SK-N-MC (cell line): ENCODE data around the gene DLK2.

Experiments used
- DNase-seq: peaks from one replicate; pipeline ENCODE4 v3.0.0-alpha.2; 2011; ENCODE audit warnings: low read depth, low spot score
- H3K27ac ChIP-seq: fragments of 200-600 bp; sonication (generic); 2 replicates; pipeline ENCODE4 v1.5.1; 2016; ENCODE audit warnings: mixed run types
- H3K36me3 ChIP-seq: fragments of 200-600 bp; sonication (generic); 2 replicates; pipeline ENCODE4 v1.6.1; 2017; ENCODE audit warnings: antibody characterized with exemption, low read length, mixed read lengths; ENCODE audit not compliant: insufficient read depth
- H3K4me3 ChIP-seq: fragments of 200-600 bp; sonication (generic); 2 replicates; pipeline ENCODE4 v1.5.1; 2016
- H3K9ac ChIP-seq: fragments of 200-600 bp; sonication (generic); 2 replicates; pipeline ENCODE4 v1.8.0; 2017; ENCODE audit warnings: mixed run types, mixed read lengths; ENCODE audit not compliant: insufficient read length
- H3K9me3 ChIP-seq: fragments of 200-600 bp; sonication (generic); 2 replicates; pipeline ENCODE4 v1.6.1; 2017; ENCODE audit warnings: low read depth, mild to moderate bottlenecking, antibody characterized with exemption, low read length, moderate library complexity, mixed read lengths
- EZH2 ChIP-seq: fragments of 200-600 bp; sonication (generic); IDR thresholded peaks from one replicate; pipeline ENCODE4 v1.6.1; 2017; ENCODE audit warnings: antibody characterized with exemption
- FOXP2 ChIP-seq: optimal IDR thresholded peaks from 2 replicates; pipeline ENCODE3; 2011; ENCODE audit warnings: mild to moderate bottlenecking, moderate library complexity; ENCODE audit not compliant: insufficient read depth; ENCODE audit errors: extremely low read length, control extremely low read depth
- POLR2AphosphoS5 ChIP-seq: IDR thresholded peaks from 2 replicates; pipeline ENCODE4 v1.6.1; 2012; ENCODE audit warnings: mild to moderate bottlenecking, low read depth, low read length, borderline replicate concordance

The DLK2 gene

DNA sequence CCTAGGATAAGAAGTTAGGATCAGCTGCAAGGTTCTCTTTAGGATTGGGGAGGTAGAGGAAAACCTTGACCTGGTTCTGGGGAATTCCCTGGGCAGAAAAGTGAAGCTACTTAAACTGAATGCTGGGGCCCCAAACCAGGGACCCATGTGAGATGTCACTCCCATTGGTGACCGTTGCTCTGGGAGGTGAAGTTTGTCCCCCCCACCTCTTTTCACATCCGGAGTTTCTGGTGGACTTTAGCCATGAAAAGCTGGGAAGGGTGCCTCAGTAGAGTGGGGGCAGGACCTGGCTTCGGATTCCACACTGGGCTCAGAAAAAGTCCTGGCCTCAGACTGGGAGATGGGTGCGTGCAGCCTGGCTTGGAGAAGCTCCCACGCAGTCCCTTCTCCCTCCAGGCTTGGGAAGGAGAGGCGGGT is 35.2 kb upstream of the DLK2 start:
- Histone ChIP-seq H3K36me3 (no peaks in the 10 kb centered on the region), H3K27ac (no peak overlapping the region), H3K4me3 (no peak overlapping the region), H3K9me3 (no peaks in the 10 kb centered on the region), H3K9ac (no peak overlapping the region)
- TF ChIP-seq FOXP2 (no peak), EZH2 (no peak), POLR2AphosphoS5 (no peak)
- no peak for DNase-seq

DNA sequence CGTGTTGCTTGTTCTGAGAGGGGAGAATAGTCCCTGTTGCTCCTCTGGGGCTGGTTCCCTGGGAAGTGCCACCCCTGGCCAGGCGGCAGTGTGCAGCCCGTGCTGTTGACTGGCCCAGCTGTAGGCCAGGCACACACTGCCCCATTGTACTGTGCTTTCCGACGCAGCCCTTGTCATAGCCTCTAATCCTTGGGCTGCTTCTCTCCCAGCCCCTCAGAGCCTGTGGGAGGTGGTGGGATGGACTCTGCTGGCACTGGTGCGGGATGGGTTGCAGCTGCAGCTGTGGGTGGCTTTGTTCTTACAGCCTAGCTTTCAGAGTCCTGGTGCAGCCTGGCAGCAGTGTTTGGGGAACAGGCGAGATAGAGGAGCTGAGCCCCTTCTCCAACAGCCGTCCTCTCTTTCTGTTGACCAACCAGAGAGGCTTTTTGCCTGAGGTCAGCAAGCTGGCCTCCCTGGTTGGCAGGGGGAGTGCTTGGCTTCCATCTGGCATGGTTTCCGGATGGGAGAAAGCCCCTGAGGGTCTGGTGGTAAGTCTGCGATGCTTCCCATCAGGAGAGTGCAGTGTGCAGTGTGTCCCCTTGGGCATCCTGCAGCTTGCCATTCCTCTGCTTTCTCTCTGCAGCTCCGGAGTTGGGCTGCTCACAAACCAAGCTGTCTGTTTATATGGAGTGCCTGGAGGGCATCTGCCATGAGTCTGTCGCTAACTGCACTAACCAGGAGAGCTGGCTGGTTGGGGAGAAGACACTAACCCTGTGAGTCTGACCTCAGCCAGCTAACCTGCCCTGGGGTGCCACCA is 34.1 kb upstream of the DLK2 start:
- no peak for DNase-seq
- no peak for TF ChIP-seq FOXP2
- no peak for TF ChIP-seq EZH2
- no peak for TF ChIP-seq POLR2AphosphoS5
- H3K36me3 ChIP-seq = no peaks in the 10 kb centered on the region
- no peaks in the 10 kb centered on the region for H3K9me3 ChIP-seq
- H3K4me3 ChIP-seq = no peak overlapping the region
- H3K9ac ChIP-seq = no peak overlapping the region
- no peak overlapping the region for H3K27ac ChIP-seq

DNA sequence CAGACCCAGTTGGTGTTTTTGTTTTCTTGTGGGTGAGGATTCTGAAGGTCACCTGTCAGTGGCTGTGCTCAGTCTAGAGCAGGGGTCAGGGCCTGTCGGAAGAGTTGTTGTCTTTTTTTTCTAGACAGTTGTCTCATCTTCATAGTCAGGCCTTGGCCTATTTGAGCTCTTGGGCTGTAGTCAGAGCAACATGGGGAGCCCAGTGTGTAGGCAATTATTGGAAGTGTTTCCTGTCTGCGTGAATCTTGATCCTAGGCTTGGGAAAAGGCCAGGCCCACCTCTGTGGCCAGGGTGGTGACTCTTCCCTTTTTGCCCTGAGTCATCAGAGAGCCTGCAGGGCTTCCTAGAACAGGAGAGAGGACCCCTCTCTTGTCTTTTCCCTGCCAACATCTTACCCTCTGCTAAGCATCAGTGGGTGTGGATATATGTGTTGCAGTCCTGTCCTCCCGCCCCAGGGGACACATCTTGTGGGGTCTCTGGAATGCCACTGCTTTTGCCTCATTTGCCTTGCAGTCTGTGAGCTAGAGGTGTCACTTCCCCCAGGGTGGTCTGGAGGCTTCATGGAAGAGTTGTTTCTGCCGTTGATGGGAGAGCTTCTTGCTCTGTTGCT is 33.4 kb upstream of the DLK2 start:
- no peak overlapping the region for H3K9ac ChIP-seq
- no peak for TF ChIP-seq FOXP2
- no peak for TF ChIP-seq EZH2
- TF ChIP-seq POLR2AphosphoS5 = no peak
- H3K4me3 ChIP-seq = no peak overlapping the region
- no peak overlapping the region for H3K27ac ChIP-seq
- no peaks in the 10 kb centered on the region for H3K9me3 ChIP-seq
- H3K36me3 ChIP-seq = no peaks in the 10 kb centered on the region
- DNase-seq = no peak

DNA sequence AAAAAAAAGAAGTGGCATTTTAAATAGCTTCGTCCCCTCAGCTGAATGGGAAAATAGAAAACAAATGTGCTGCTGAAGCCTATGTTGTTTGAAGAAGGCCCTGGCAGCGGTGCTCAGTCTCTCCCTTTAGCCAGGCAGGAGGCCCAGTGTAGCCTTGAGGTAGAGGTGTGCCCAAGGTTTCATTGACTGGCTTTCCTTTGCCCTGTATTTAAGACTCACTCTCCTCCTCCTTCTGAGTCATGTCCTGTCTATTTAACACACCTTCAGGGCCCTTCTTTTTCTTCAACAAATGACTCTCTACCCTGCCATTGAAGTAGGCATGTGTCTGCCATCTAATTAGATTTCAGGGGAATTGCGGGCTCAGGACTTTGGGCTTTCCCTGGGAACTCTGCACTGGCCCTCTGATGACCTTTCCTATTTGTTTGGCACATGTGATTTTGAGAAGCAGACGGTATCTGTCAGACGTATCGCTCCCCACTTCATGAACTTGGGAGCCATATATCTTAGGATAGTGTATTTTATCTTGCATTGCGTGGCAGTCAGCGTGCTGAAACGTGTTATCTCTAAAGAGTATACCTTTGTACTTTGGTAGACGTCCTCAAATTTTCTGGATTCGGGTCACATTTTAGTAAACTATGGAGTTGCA is 26.4 kb upstream of the DLK2 start:
- Histone ChIP-seq H3K27ac (no peak overlapping the region), H3K9me3 (no peaks in the 10 kb centered on the region), H3K4me3 (no peak overlapping the region), H3K9ac (no peak overlapping the region), H3K36me3 (no peaks in the 10 kb centered on the region)
- DNase-seq = no peak
- no peak for TF ChIP-seq FOXP2
- no peak for TF ChIP-seq EZH2
- TF ChIP-seq POLR2AphosphoS5 = no peak

- H3K36me3 ChIP-seq = no peaks in the 10 kb centered on the region
- H3K9ac ChIP-seq = no peak overlapping the region
- TF ChIP-seq EZH2 (no peak), POLR2AphosphoS5 (no peak), FOXP2 (no peak)
- DNase-seq = no peak
- H3K4me3 ChIP-seq = no peak overlapping the region
- H3K9me3 ChIP-seq = no peaks in the 10 kb centered on the region
- H3K27ac ChIP-seq = no peak overlapping the region
These were observed 25.7 kb upstream of the DLK2 start for GRCh38 chr6:43481075-43481474.

DNA sequence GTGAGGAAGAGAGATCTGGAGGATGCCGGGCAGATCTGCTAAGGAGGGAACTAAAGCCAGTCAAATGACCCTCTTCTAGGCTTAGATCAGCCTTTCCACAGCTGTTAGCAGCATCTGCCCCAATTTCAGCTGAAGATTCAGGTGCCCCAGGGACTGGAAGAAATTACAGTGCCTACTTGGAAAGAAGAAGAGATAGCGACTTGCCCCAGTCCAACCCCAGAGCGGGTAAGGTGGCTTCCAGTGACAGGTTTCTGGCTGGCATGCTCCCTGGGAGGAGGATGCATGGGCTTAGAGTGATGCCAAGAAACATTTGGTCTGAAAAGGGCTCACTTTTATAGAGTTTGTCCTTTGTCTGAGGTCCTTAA is 22.6 kb upstream of the DLK2 start:
- TF ChIP-seq EZH2 (no peak), POLR2AphosphoS5 (no peak)
- Histone ChIP-seq H3K9me3 (no peaks in the 10 kb centered on the region), H3K27ac (no peak overlapping the region), H3K9ac (peak overlapping the region; percentile 98), H3K4me3 (peak overlapping the region; percentile 91), H3K36me3 (no peaks in the 10 kb centered on the region)
- DNase-seq = no peak

- TF ChIP-seq POLR2AphosphoS5 = peak; percentile 97
- TF ChIP-seq FOXP2 = no peak
- H3K27ac ChIP-seq = peak within 1 kb of the TSS; percentile 73
- peak within 1 kb of the TSS; percentile 91 for H3K4me3 ChIP-seq
- no peaks in the 10 kb centered on the region for H3K36me3 ChIP-seq
- peak within 1 kb of the TSS; percentile 98 for H3K9ac ChIP-seq
- DNase-seq = no peak
- no peaks in the 10 kb centered on the region for H3K9me3 ChIP-seq
These were observed 22.1 kb upstream of the DLK2 start, which contains the start of gene TJAP1 for GRCh38 chr6:43477235-43478007. TJAP1 (plus strand) TSS chr6:43477570; CDS start chr6:43499002, 21,432 bp downstream.

- H3K27ac ChIP-seq = peak overlapping the region; percentile 73
- H3K9ac ChIP-seq = peak overlapping the region; percentile 98
- H3K9me3 ChIP-seq = no peaks in the 10 kb centered on the region
- H3K36me3 ChIP-seq = no peaks in the 10 kb centered on the region
- peak overlapping the region; percentile 91 for H3K4me3 ChIP-seq
- no peak for DNase-seq
- no peak for TF ChIP-seq POLR2AphosphoS5
- TF ChIP-seq EZH2 = no peak
- TF ChIP-seq FOXP2 = no peak
These were observed 21.4 kb upstream of the DLK2 start for GRCh38 chr6:43476746-43477145.
